GM23338 (cell line): ENCODE data around the gene TXNL4A. TPM values are rescaled to one million over a fixed set of nuclear protein-coding genes. Genes with fewer than 3 reads are reported as not detected.

Experiments used
- ATAC-seq: fragments of 200-7000 bp; cut with Tn5 transposase; 3 replicates; pipeline ENCODE4 v1.9.1; 2020
- DNase-seq: peaks from one replicate; pipeline ENCODE4 v3.0.0-alpha.2; 2015; ENCODE audit warnings: low spot score
- H2AFZ ChIP-seq: fragments of 200-600 bp; sonication (generic); 2 replicates; pipeline ENCODE4 v1.8.0; 2016; ENCODE audit warnings: antibody characterized with exemption, mild to moderate bottlenecking, moderate library complexity
- H3F3A ChIP-seq: fragments of 200-600 bp; sonication (generic); replicated peaks from 2 replicates; pipeline ENCODE4 v1.8.0; 2017; ENCODE audit warnings: antibody characterized with exemption, mixed run types, low read depth
- H3K27ac ChIP-seq: fragments of 200-600 bp; sonication (generic); 2 replicates; pipeline ENCODE4 v1.6.1; 2016; ENCODE audit warnings: low read depth
- H3K27me3 ChIP-seq: fragments of 200-600 bp; sonication (generic); 2 replicates; pipeline ENCODE4 v1.8.0; 2016; ENCODE audit warnings: mild to moderate bottlenecking, mixed run types, moderate library complexity; ENCODE audit not compliant: insufficient read depth
- H3K36me3 ChIP-seq: fragments of 200-600 bp; sonication (generic); 2 replicates; pipeline ENCODE4 v1.8.0; 2016; ENCODE audit warnings: mild to moderate bottlenecking; ENCODE audit not compliant: insufficient read depth
- H3K4me1 ChIP-seq: fragments of 200-600 bp; sonication (generic); 2 replicates; pipeline ENCODE4 v1.8.0; 2016; ENCODE audit warnings: mild to moderate bottlenecking, moderate library complexity; ENCODE audit not compliant: insufficient read depth
- H3K4me2 ChIP-seq: fragments of 200-600 bp; sonication (generic); 2 replicates; pipeline ENCODE4 v1.7.1; 2017; ENCODE audit warnings: mixed run types
- H3K4me3 ChIP-seq: fragments of 200-600 bp; sonication (generic); 2 replicates; pipeline ENCODE4 v1.6.1; 2016; ENCODE audit warnings: mixed run types
- H3K79me2 ChIP-seq: fragments of 200-600 bp; sonication (generic); replicated peaks from 2 replicates; pipeline ENCODE4 v1.8.0; 2017; ENCODE audit warnings: mild to moderate bottlenecking; ENCODE audit not compliant: insufficient read depth
- H3K9me2 ChIP-seq: fragments of 200-600 bp; sonication (generic); 2 replicates; pipeline ENCODE4 v1.8.0; 2017; ENCODE audit not compliant: insufficient read depth
- H4K20me1 ChIP-seq: fragments of 200-600 bp; sonication (generic); replicated peaks from 2 replicates; pipeline ENCODE4 v1.8.0; 2017; ENCODE audit warnings: mild to moderate bottlenecking; ENCODE audit not compliant: insufficient read depth
- H3K27ac Mint-ChIP-seq: 2 replicates; pipeline ENCODE4 v1.8.0; 2020; ENCODE audit warnings: inconsistent platforms, mild to moderate bottlenecking, moderate library complexity, mixed read lengths
- H3K27me3 Mint-ChIP-seq: 3 replicates; pipeline ENCODE4 v1.8.0; 2022; ENCODE audit warnings: low read depth, mild to moderate bottlenecking, moderate library complexity, mixed read lengths, inconsistent platforms; ENCODE audit not compliant: insufficient read depth, poor library complexity
- H3K36me3 Mint-ChIP-seq: 3 replicates; pipeline ENCODE4 v1.8.0; 2021; ENCODE audit warnings: low read depth, mild to moderate bottlenecking, inconsistent platforms, moderate library complexity, mixed read lengths
- H3K4me1 Mint-ChIP-seq: 3 replicates; pipeline ENCODE4 v1.8.0; 2020; ENCODE audit warnings: mild to moderate bottlenecking, inconsistent platforms, mixed read lengths
- H3K4me3 Mint-ChIP-seq: 3 replicates; pipeline ENCODE4 v1.8.0; 2021; ENCODE audit warnings: moderate library complexity, mild to moderate bottlenecking, inconsistent platforms, mixed read lengths
- H3K9me3 Mint-ChIP-seq: 3 replicates; pipeline ENCODE4 v1.8.0; 2020; ENCODE audit warnings: moderate library complexity, mild to moderate bottlenecking, inconsistent platforms, mixed read lengths
- CREB1 ChIP-seq: fragments of 250-450 bp; sonication (Bioruptor Pico); IDR thresholded peaks from 2 replicates; pipeline ENCODE4 v1.5.0; 2020; ENCODE audit warnings: low read depth, mild to moderate bottlenecking, moderate library complexity
- EZH2 ChIP-seq: fragments of 200-600 bp; sonication (generic); IDR thresholded peaks from one replicate; pipeline ENCODE4 v1.8.0; 2017; ENCODE audit warnings: antibody characterized with exemption, mild to moderate bottlenecking, low read depth; ENCODE audit not compliant: unreplicated experiment
- EZH2phosphoT487 ChIP-seq: fragments of 200-600 bp; sonication (generic); IDR thresholded peaks from one replicate; pipeline ENCODE4 v1.8.1; 2018; ENCODE audit warnings: antibody characterized with exemption; ENCODE audit not compliant: unreplicated experiment
- JUNB ChIP-seq: IDR thresholded peaks from one replicate; pipeline ENCODE4 v1.6.1; 2016; ENCODE audit warnings: antibody characterized with exemption; ENCODE audit not compliant: unreplicated experiment
- NANOG ChIP-seq: IDR thresholded peaks from 2 replicates; pipeline ENCODE4 v1.6.1; 2016; ENCODE audit warnings: antibody characterized with exemption, borderline replicate concordance
- POLR2AphosphoS5 ChIP-seq: IDR thresholded peaks from 2 replicates; pipeline ENCODE4 v1.6.1; 2016; ENCODE audit warnings: antibody characterized with exemption, low read depth
- ZNF114 ChIP-seq: fragments of 250-450 bp; sonication (Bioruptor Pico); IDR thresholded peaks from 2 replicates; pipeline ENCODE4 v1.5.0; 2020; ENCODE audit warnings: mild to moderate bottlenecking, moderate library complexity
- ZNF331 ChIP-seq: fragments of 250-450 bp; sonication (Bioruptor Pico); IDR thresholded peaks from 2 replicates; pipeline ENCODE4 v1.5.0; 2020; ENCODE audit warnings: low read depth, mild to moderate bottlenecking, moderate library complexity
- polyA plus RNA-seq: library from polyadenylated mRNA; unstranded; fragments of >200 nt; fragmentation: Nextera tagmentation; extraction: Ambion mirVana; gene quantifications from 2 replicates; pipeline ENCODE4 v1.2.1, GENCODE V29; 2016
- total RNA-seq: library from RNA; depleted of rRNA; stranded (reverse); fragments of >200 nt; shearing (Covaris generic); gene quantifications from 2 replicates; pipeline ENCODE4 v1.2.3, GENCODE V29; 2014
- TF ChIP-seq, protein P1 (sequence below): IDR thresholded peaks from 2 replicates; pipeline ENCODE4 v1.6.1; 2016; ENCODE audit warnings: antibody characterized with exemption
- TF ChIP-seq, protein P2 (sequence below), 2 experiments: fragments of 200-600 bp in 1 of 2; sonication (generic) in 1 of 2; conservative IDR thresholded peaks; 2 replicates each; pipeline versions ENCODE4 v1.5.1 to v1.6.1; 2016 to 2017; ENCODE audit warnings: antibody characterized with exemption in 2 of 2, low read depth in 2 of 2, mild to moderate bottlenecking in 2 of 2, moderate library complexity in 1 of 2
- TF ChIP-seq, protein P3 (sequence below): fragments of 250-450 bp; sonication (Bioruptor Pico); IDR thresholded peaks from 2 replicates; pipeline ENCODE4 v1.5.0; 2020; ENCODE audit warnings: mild to moderate bottlenecking, moderate library complexity

The TXNL4A gene
- total and polyA plus RNA-seq, 2 experiments from 2014 or later = 51.0 to 271 TPM

DNA sequence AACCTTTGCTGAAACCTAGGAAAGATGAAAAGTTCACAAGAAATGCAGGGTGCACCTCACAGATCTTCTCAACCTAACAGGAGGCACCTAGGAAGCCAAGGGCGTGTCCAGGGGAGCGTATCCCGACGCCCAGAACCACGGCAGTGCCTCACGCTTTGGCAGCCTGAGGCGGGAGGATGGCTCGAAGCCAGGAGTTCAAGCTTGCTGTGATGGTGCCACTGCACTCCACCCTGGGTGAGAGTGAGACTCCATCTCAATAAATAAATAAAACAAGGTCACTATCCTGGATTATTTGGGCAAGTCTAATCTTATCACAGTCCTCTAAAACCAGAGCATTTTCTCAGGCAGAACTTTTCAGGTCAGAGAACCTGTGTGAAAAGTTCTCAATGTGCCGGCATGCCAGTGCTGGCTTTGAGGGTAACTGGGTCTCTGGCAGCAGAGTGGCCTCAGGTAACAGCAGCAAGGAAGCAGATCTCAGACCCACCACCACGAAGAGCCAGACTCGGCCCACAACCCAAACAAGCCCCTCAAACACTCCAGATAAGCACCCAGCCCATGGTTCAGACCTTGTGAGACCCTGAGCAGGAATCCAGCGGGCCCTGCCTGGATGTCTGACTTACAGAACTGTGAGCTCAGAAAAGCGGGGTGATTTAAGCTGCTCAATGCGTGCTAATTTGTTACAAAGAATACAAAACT lies 12.2 kb downstream of the TXNL4A start:
- TF ChIP-seq EZH2 (no peak), EZH2phosphoT487 (no peak), JUNB (no peak), POLR2AphosphoS5 (no peak), ZNF114 (CRISPR knock-in tag) (no peak), ZNF331 (CRISPR knock-in tag) (no peak)
- TF ChIP-seq, protein P1, sequence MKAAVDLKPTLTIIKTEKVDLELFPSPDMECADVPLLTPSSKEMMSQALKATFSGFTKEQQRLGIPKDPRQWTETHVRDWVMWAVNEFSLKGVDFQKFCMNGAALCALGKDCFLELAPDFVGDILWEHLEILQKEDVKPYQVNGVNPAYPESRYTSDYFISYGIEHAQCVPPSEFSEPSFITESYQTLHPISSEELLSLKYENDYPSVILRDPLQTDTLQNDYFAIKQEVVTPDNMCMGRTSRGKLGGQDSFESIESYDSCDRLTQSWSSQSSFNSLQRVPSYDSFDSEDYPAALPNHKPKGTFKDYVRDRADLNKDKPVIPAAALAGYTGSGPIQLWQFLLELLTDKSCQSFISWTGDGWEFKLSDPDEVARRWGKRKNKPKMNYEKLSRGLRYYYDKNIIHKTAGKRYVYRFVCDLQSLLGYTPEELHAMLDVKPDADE = no peak
- TF ChIP-seq, protein P2, sequence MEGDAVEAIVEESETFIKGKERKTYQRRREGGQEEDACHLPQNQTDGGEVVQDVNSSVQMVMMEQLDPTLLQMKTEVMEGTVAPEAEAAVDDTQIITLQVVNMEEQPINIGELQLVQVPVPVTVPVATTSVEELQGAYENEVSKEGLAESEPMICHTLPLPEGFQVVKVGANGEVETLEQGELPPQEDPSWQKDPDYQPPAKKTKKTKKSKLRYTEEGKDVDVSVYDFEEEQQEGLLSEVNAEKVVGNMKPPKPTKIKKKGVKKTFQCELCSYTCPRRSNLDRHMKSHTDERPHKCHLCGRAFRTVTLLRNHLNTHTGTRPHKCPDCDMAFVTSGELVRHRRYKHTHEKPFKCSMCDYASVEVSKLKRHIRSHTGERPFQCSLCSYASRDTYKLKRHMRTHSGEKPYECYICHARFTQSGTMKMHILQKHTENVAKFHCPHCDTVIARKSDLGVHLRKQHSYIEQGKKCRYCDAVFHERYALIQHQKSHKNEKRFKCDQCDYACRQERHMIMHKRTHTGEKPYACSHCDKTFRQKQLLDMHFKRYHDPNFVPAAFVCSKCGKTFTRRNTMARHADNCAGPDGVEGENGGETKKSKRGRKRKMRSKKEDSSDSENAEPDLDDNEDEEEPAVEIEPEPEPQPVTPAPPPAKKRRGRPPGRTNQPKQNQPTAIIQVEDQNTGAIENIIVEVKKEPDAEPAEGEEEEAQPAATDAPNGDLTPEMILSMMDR (conservative IDR thresholded peaks at IDR 0.05; ENCODE audit: low read depth in 2 of 2) = no peak
- Histone ChIP-seq H3K36me3 (peaks cover 6% of the 10 kb centered on the region; the same call in 1 of the 2 replicates), H3K27me3 (no peaks in the 10 kb centered on the region), H2AFZ (no peak overlapping the region), H3K79me2 (peaks cover 80% of the 10 kb centered on the region), H4K20me1 (peaks cover 36% of the 10 kb centered on the region), H3K4me3 (no peak overlapping the region), H3K9me2 (no peaks in the 10 kb centered on the region), H3K4me2 (no peak overlapping the region), H3K4me1 (no peaks in the 10 kb centered on the region), H3K27ac (no peak overlapping the region), H3F3A (no peaks in the 10 kb centered on the region)
- Mint-ChIP-seq H3K9me3 (no peaks in the 10 kb centered on the region), H3K4me3 (no peak overlapping the region), H3K4me1 (peaks cover 5% of the 10 kb centered on the region), H3K27ac (no peak overlapping the region), H3K36me3 (peaks cover 59% of the 10 kb centered on the region), H3K27me3 (peaks cover 2% of the 10 kb centered on the region)
- DNase-seq (no peak), ATAC-seq (no peak)

DNA sequence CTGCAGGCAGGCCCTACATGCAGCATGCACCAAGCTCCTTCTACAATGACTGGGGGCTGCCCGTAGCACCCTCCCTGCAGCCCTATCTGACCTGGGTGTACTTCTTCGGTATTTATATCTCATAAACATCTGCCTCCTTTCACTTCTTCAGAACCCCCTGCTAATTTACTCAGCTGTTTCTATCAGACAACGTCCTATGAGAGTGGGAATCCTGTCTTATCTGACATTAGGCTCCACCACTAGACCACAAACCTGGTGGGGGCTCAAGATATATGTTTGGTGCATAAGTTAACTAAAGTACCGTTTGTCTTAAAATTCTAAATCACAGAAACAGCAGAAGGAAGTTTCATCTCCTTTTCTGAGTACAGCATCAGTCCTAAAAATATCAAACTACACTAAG lies 13.3 kb downstream of the TXNL4A start:
- Histone ChIP-seq H3K27me3 (no peaks in the 10 kb centered on the region), H3K4me2 (no peak overlapping the region), H3F3A (no peaks in the 10 kb centered on the region), H3K79me2 (peaks cover 69% of the 10 kb centered on the region), H3K9me2 (no peaks in the 10 kb centered on the region), H4K20me1 (peaks cover 33% of the 10 kb centered on the region), H3K36me3 (peaks cover 14% of the 10 kb centered on the region; the same call in 1 of the 2 replicates), H2AFZ (no peak overlapping the region), H3K4me1 (no peaks in the 10 kb centered on the region), H3K4me3 (no peak overlapping the region), H3K27ac (no peak overlapping the region)
- DNase-seq (no peak), ATAC-seq (no peak)
- Mint-ChIP-seq H3K4me3 (no peak overlapping the region), H3K9me3 (no peaks in the 10 kb centered on the region), H3K27ac (no peak overlapping the region), H3K4me1 (no peaks in the 10 kb centered on the region; the same call in 2 of the 3 replicates), H3K27me3 (peaks cover 2% of the 10 kb centered on the region), H3K36me3 (peaks cover 63% of the 10 kb centered on the region)
- TF ChIP-seq, protein P3, sequence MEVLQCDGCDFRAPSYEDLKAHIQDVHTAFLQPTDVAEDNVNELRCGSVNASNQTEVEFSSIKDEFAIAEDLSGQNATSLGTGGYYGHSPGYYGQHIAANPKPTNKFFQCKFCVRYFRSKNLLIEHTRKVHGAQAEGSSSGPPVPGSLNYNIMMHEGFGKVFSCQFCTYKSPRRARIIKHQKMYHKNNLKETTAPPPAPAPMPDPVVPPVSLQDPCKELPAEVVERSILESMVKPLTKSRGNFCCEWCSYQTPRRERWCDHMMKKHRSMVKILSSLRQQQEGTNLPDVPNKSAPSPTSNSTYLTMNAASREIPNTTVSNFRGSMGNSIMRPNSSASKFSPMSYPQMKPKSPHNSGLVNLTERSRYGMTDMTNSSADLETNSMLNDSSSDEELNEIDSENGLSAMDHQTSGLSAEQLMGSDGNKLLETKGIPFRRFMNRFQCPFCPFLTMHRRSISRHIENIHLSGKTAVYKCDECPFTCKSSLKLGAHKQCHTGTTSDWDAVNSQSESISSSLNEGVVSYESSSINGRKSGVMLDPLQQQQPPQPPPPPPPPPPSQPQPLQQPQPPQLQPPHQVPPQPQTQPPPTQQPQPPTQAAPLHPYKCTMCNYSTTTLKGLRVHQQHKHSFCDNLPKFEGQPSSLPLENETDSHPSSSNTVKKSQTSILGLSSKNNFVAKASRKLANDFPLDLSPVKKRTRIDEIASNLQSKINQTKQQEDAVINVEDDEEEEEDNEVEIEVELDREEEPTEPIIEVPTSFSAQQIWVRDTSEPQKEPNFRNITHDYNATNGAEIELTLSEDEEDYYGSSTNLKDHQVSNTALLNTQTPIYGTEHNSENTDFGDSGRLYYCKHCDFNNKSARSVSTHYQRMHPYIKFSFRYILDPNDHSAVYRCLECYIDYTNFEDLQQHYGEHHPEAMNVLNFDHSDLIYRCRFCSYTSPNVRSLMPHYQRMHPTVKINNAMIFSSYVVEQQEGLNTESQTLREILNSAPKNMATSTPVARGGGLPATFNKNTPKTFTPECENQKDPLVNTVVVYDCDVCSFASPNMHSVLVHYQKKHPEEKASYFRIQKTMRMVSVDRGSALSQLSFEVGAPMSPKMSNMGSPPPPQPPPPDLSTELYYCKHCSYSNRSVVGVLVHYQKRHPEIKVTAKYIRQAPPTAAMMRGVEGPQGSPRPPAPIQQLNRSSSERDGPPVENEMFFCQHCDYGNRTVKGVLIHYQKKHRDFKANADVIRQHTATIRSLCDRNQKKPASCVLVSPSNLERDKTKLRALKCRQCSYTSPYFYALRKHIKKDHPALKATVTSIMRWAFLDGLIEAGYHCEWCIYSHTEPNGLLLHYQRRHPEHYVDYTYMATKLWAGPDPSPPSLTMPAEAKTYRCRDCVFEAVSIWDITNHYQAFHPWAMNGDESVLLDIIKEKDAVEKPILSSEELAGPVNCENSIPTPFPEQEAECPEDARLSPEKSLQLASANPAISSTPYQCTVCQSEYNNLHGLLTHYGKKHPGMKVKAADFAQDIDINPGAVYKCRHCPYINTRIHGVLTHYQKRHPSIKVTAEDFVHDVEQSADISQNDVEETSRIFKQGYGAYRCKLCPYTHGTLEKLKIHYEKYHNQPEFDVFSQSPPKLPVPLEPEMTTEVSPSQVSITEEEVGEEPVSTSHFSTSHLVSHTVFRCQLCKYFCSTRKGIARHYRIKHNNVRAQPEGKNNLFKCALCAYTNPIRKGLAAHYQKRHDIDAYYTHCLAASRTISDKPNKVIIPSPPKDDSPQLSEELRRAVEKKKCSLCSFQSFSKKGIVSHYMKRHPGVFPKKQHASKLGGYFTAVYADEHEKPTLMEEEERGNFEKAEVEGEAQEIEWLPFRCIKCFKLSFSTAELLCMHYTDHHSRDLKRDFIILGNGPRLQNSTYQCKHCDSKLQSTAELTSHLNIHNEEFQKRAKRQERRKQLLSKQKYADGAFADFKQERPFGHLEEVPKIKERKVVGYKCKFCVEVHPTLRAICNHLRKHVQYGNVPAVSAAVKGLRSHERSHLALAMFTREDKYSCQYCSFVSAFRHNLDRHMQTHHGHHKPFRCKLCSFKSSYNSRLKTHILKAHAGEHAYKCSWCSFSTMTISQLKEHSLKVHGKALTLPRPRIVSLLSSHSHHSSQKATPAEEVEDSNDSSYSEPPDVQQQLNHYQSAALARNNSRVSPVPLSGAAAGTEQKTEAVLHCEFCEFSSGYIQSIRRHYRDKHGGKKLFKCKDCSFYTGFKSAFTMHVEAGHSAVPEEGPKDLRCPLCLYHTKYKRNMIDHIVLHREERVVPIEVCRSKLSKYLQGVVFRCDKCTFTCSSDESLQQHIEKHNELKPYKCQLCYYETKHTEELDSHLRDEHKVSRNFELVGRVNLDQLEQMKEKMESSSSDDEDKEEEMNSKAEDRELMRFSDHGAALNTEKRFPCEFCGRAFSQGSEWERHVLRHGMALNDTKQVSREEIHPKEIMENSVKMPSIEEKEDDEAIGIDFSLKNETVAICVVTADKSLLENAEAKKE (CRISPR knock-in tag) = no peak
- TF ChIP-seq EZH2phosphoT487 = no peak
- TF ChIP-seq EZH2 = no peak
- TF ChIP-seq CREB1 (CRISPR knock-in tag) = no peak
- no peak for TF ChIP-seq JUNB
- no peak for TF ChIP-seq NANOG
- no peak for TF ChIP-seq ZNF114 (CRISPR knock-in tag)
